AG08395 (cell line): ENCODE results near the gene GRAMD1A.
A peak's percentile ranks its signal among the peaks of the same experiment; 100 is the strongest.
"Not testable (repeated sequence)": the region's sequence is repeated elsewhere in the genome, so short reads cannot be mapped to it uniquely, and the experiment has no call there.

Source experiments
- DNase-seq: peaks from one replicate; pipeline ENCODE4 v3.0.0; 2012; ENCODE audit warnings: mixed read lengths, low spot score

GRAMD1A gene

GRCh38 chr19:35021016-35021415, 20.9 kb downstream of the GRAMD1A start:
- no peak for DNase-seq

GRCh38 chr19:35021596-35021995, 21.5 kb downstream of the GRAMD1A start:
- DNase-seq, result no peak

- DNase-seq, result no peak
Measured at GRCh38 chr19:35022460-35022859, 22.3 kb downstream of the GRAMD1A start.

GRCh38 chr19:35023428-35023827, 23.3 kb downstream of the GRAMD1A start:
- DNase-seq, result no peak

GRCh38 chr19:35024095-35024494, 24.0 kb downstream of the GRAMD1A start:
- DNase-seq, result no peak

- no peak for DNase-seq
Measured at GRCh38 chr19:35025969-35026368, 25.8 kb downstream of the GRAMD1A start.

- no peak for DNase-seq
Measured at GRCh38 chr19:35026418-35026817, 26.3 kb downstream of the GRAMD1A start.

- DNase-seq, result no peak
Measured at GRCh38 chr19:35027009-35027408, 26.9 kb downstream of the GRAMD1A start.

GRCh38 chr19:35027851-35028599, 27.9 kb downstream of the GRAMD1A start:
- DNase-seq, result peak; percentile 14

- DNase-seq, result not testable (repeated sequence)
Measured at GRCh38 chr19:35028600-35028885, 28.4 kb downstream of the GRAMD1A start.

GRCh38 chr19:35029275-35029736, 29.2 kb downstream of the GRAMD1A start:
- DNase-seq, result not testable (repeated sequence)

GRCh38 chr19:35029737-35030256, 29.7 kb downstream of the GRAMD1A start:
- no peak for DNase-seq

GRCh38 chr19:35030257-35031071, 30.3 kb downstream of the GRAMD1A start, which contains the start of gene SCN1B:
SCN1B (plus strand) TSS chr19:35030470; CDS start chr19:35030821, 351 bp downstream.
- peak; percentile 91 for DNase-seq

- DNase-seq, result peak; percentile 70
Measured at GRCh38 chr19:35031072-35031881, 31.2 kb downstream of the GRAMD1A start.

- DNase-seq, result no peak
Measured at GRCh38 chr19:35032356-35032865, 32.3 kb downstream of the GRAMD1A start.

- no peak for DNase-seq
Measured at GRCh38 chr19:35033067-35034004, 33.2 kb downstream of the GRAMD1A start.

- DNase-seq, result no peak
Measured at GRCh38 chr19:35034005-35034502, 33.9 kb downstream of the GRAMD1A start.

- no peak for DNase-seq
Measured at GRCh38 chr19:35034588-35035382, 34.7 kb downstream of the GRAMD1A start.

GRCh38 chr19:35037716-35038622, 37.8 kb downstream of the GRAMD1A start:
- peak; percentile 66 for DNase-seq
